BJ (cell line): ENCODE results near the gene LOXL3. TPM values are rescaled to one million over a fixed set of nuclear protein-coding genes. Genes with fewer than 3 reads are reported as not detected.
A peak's percentile ranks its signal among the peaks of the same experiment; 100 is the strongest.

Experiments
- CTCF ChIA-PET: fragments of 350-600 bp; formaldehyde crosslinking; extraction: SDS; loops from one replicate; lab custom pipeline; 2021; ENCODE audit warnings: antibody characterized with exemption, inconsistent platforms; lab: Yijun Ruan, JAX
- POLR2A ChIA-PET: fragments of 300-600 bp; sonication (Branson Sonifier 250); formaldehyde crosslinking; extraction: SDS; loops from one replicate; lab custom pipeline; 2021; ENCODE audit warnings: antibody characterized with exemption; lab: Charles Lee
- DNase-seq: peaks from one replicate; pipeline ENCODE4 v3.0.0-alpha.2; 2011; ENCODE audit warnings: low read depth
- H3K27me3 ChIP-seq: 2 replicates; pipeline ENCODE4 v1.6.0; 2011; ENCODE audit warnings: low read length; ENCODE audit not compliant: control insufficient read depth, insufficient read depth
- H3K36me3 ChIP-seq: 2 replicates; pipeline ENCODE4 v1.5.1; 2011; ENCODE audit warnings: low read length; ENCODE audit not compliant: control insufficient read depth, insufficient read depth
- H3K4me3 ChIP-seq: 2 replicates; pipeline ENCODE4 v1.5.1; 2011; ENCODE audit warnings: low read depth, mild to moderate bottlenecking, control low read depth, low read length
- polyA plus RNA-seq: library from polyadenylated mRNA; depleted of rRNA; stranded (reverse); fragments of >200 nt; gene quantifications from 2 replicates; pipeline ENCODE4 v1.2.3, GENCODE V29; 2011
- TF ChIP-seq, protein P1 (sequence below): IDR thresholded peaks from 2 replicates; pipeline ENCODE4 v1.5.1; 2011; ENCODE audit warnings: low read depth, mild to moderate bottlenecking, control low read depth, inconsistent platforms, low read length, moderate library complexity; ENCODE audit not compliant: insufficient read depth

LOXL3 gene
- polyA plus RNA-seq, 1 experiment: 130 TPM

DNA sequence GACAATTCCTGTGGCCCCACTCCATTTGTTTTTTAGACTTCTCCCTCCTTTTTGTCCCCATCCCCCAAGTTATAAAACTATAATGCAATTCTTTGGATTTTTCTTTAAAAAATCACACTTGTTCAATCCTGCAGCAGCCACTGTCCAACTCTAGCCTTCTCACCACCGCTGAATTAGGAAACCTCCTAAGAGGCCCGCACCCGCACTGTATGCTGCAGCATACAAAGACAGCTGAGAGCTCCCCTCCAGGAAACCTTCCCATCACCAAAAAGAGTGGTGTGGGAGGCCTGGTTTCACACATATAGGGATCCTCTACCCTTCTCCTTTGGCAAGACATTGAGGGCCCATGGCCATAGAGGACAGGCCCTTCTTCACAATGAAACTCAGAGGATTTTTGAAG is 49.2 kb downstream of the LOXL3 start:
- TF ChIP-seq, protein P1, sequence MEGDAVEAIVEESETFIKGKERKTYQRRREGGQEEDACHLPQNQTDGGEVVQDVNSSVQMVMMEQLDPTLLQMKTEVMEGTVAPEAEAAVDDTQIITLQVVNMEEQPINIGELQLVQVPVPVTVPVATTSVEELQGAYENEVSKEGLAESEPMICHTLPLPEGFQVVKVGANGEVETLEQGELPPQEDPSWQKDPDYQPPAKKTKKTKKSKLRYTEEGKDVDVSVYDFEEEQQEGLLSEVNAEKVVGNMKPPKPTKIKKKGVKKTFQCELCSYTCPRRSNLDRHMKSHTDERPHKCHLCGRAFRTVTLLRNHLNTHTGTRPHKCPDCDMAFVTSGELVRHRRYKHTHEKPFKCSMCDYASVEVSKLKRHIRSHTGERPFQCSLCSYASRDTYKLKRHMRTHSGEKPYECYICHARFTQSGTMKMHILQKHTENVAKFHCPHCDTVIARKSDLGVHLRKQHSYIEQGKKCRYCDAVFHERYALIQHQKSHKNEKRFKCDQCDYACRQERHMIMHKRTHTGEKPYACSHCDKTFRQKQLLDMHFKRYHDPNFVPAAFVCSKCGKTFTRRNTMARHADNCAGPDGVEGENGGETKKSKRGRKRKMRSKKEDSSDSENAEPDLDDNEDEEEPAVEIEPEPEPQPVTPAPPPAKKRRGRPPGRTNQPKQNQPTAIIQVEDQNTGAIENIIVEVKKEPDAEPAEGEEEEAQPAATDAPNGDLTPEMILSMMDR: no peak
- Histone ChIP-seq H3K27me3 (peaks cover 7% of the 10 kb centered on the region), H3K36me3 (peaks cover 11% of the 10 kb centered on the region), H3K4me3 (no peak overlapping the region)
- CTCF ChIA-PET: interaction anchor here (1.8 to 2.5 kb wide), 2 partner anchors 22 to 170 kb away, joined by 5 to 12 read pairs; partner anchors contain the start of genes CCDC142 and TTC31
- POLR2A ChIA-PET: no interaction called here
- DNase-seq: no peak

DNA sequence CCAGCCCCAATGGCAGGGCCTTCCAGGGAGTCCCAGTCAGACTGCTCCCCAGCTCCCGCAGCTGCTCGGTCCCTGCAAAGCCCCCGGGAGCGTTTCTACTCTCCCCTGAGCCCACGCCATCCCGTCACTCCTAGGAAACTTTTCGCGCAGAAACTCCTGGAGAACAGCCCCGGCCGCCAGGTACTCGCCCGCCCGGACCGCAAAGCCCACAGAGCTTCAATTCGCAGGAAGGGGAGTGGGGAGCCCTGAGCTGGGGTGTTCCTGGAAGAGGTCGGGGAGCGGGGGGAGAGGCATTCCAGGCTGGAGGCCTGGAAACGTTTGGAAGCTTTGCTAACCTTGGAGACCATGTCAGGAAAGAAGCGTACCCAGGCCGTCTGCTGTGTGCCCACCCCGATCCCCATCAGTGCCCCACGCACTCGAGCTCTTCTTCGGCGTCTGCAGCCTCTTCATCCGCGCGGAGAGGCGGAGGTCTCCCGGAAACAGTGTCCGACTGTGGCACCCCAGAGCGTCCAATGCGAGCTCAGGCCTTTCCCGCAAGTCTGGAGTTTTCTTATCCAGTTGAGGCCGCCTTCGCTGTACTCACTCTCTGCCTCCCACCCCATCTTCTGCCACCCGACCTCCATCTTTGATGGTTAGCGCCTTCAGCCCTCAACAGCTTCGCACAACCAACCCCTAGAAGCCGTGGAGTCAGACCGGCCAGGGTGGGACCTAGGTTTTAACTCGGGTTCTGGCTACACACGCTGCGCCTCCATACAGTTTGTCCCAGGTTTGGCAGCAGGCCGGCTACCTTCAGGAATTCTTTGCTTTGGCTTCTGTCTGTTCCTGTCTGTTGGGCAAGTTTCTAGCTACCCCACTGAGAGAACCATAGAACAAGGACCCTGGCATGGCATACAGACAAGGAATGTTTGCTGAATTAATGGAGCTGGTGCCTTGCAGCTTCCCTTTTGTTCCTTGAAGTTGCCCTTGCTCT is 50.0 kb downstream of the LOXL3 start:
- Histone ChIP-seq H3K4me3 (peak overlapping the region; percentile 43), H3K27me3 (peaks cover 9% of the 10 kb centered on the region), H3K36me3 (peaks cover 11% of the 10 kb centered on the region)
- ChIA-PET POLR2A (interaction anchor here (0.5 to 0.6 kb wide), 3 partner anchors 7 to 63 kb away, joined by 3 to 4 read pairs (median 4); partner anchors contain the start of genes AUP1 and HTRA2), CTCF (interaction anchor here (0.8 to 2.5 kb wide), 5 partner anchors 21 to 169 kb away, joined by 3 to 14 read pairs (median 5); partner anchors contain the start of genes AUP1, CCDC142, HTRA2 and TTC31)
- TF ChIP-seq, protein P1: no peak
- no peak for DNase-seq

DNA sequence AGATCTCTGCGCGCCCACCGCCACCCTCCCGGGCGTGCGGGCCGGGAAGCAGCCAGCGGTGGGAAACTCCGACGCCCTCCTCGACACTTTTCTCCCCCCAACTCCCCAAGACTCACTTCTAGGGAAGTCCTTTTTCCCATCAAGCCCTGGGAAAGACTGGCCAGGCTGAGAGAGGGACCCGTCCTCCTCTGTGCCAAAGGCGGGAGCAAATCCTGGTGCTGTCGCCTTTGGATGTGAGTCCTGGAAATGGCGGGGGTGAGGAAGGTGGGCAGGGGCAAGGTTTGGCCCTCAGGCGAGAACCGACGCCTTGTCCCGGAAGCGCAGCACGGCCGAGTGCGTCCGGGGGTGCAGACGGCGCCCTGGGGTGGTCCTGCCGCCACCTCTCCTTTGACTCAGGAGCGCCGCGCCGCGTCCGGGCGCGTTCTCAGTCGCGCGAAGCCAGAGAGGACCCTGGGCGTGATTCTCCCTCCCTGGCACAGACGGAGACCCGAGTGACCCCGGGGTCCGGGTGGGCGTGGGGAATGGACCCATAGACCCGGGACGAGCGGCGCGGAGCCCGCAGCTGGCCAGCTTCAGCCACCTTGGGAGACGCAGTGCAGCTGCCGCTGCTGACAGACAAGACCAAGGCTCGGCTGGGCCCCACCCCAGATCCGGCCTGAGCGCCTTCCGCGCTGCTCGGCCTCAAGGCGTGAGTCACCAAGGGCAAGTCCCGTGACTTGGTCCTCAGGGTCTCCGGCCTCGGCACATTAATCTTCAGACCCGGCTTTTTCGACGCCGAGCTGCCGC is 50.8 kb downstream of the LOXL3 start:
- Histone ChIP-seq H3K27me3 (peaks cover 11% of the 10 kb centered on the region), H3K4me3 (peak overlapping the region; percentile 43), H3K36me3 (peaks cover 11% of the 10 kb centered on the region)
- CTCF ChIA-PET: interaction anchor here (0.8 to 2.5 kb wide), 6 partner anchors 20 to 168 kb away, joined by 3 to 14 read pairs (median 4); partner anchors contain the start of genes AUP1, CCDC142, HTRA2 and TTC31
- POLR2A ChIA-PET: interaction anchor here (0.6 kb wide), 1 partner anchor 64 kb away, joined by 3 read pairs; no protein-coding TSS in a partner anchor
- DNase-seq: no peak
- TF ChIP-seq, protein P1: peak; percentile 39

DNA sequence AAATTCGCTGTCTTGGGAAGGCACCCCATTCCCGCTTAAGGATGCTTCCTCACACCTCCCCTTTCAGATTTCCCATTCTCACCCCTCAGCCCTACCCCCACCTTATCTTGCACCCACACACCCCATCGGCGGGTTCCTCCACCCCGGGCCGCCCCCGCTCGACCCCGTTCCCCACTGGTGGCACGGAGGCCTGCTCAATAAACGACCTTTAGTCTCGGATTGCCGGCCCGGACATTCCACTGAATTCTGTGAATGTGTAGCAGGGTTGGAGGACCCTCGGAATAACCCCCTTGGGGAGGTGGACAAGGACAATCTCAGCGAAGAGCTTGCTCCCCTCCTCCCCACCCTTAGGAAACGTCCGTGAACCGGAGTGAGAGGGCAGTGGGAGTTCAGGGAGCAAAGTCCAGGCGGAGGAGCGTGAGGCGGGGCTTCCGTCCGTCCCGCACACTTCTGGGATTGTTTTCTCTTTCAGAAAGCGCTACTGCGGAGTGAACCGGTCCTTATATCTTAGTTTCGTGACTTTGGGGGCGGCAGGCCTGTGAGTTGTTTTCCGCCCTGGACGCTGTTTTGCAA is 51.5 kb downstream of the LOXL3 start:
- H3K36me3 ChIP-seq: peaks cover 11% of the 10 kb centered on the region
- TF ChIP-seq, protein P1: no peak
- ChIA-PET POLR2A (no interaction called here), CTCF (interaction anchor here (1.1 kb wide), 1 partner anchor 19 kb away, joined by 3 read pairs; the partner anchor contains the start of genes CCDC142 and TTC31)
- H3K4me3 ChIP-seq: peak overlapping the region; percentile 43
- no peak for DNase-seq
- H3K27me3 ChIP-seq: peaks cover 11% of the 10 kb centered on the region
